ENCODE results near the gene CCDC85B. TPM values are rescaled to one million over a fixed set of nuclear protein-coding genes. Genes with fewer than 3 reads are reported as not detected.
A peak's percentile ranks its signal among the peaks of the same experiment; 100 is the strongest.

Gene CCDC85B
- total RNA-seq, 2 experiments from 2014 or later, result 68.8 to 72.4 TPM

- no peak for TF ChIP-seq CTCF (IDR thresholded peaks at IDR 0.05)
- Mint-ChIP-seq H3K4me3 (peak overlapping the region; percentile 61), H3K36me3 (ENCODE audit: low read depth) (peaks cover 18% of the 10 kb centered on the region), H3K27me3 (peaks cover 5% of the 10 kb centered on the region), H3K27ac (peak overlapping the region; percentile 61), H3K9me3 (no peaks in the 10 kb centered on the region), H3K4me1 (ENCODE audit: low read depth) (peaks cover 27% of the 10 kb centered on the region)
- no peak for DNase-seq
- intact Hi-C loops (cut with micrococcal nuclease), result no loop called here
- ATAC-seq, result no peak
- CTCF ChIA-PET, result interaction anchor here (0.9 to 4.2 kb wide), 8 partner anchors 9 to 121 kb away, joined by 3 to 71 read pairs (median 4); partner anchors contain the start of genes C11orf68, CCDC85B and FIBP
- POLR2A ChIA-PET, result interaction anchor here (0.8 to 28.1 kb wide), 12 partner anchors 8 to 93 kb away, joined by 3 to 560 read pairs (median 6); partner anchors contain the start of genes C11orf68, CCDC85B, CFL1 and EFEMP2
Measured at GRCh38 chr11:65900899-65901180, 10.4 kb downstream of the CCDC85B start.

GRCh38 chr11:65903068-65903481, 12.6 kb downstream of the CCDC85B start:
- Mint-ChIP-seq H3K27me3 (peaks cover 5% of the 10 kb centered on the region), H3K4me1 (ENCODE audit: low read depth) (peaks cover 11% of the 10 kb centered on the region), H3K27ac (no peak overlapping the region), H3K36me3 (ENCODE audit: low read depth) (peaks cover 4% of the 10 kb centered on the region), H3K4me3 (no peak overlapping the region), H3K9me3 (no peaks in the 10 kb centered on the region)
- POLR2A ChIA-PET, result interaction anchor here (1.5 to 28.1 kb wide), 4 partner anchors 13 to 80 kb away, joined by 3 to 560 read pairs (median 8); partner anchors contain the start of genes CFL1, EFEMP2 and MUS81
- TF ChIP-seq CTCF (IDR thresholded peaks at IDR 0.05), result no peak
- intact Hi-C loops (cut with micrococcal nuclease), result no loop called here
- DNase-seq (no peak), ATAC-seq (no peak)
- CTCF ChIA-PET, result interaction anchor here (4.2 kb wide), 1 partner anchor 15 kb away, joined by 71 read pairs; the partner anchor contains the start of genes CCDC85B and FIBP

GRCh38 chr11:65903715-65904114, 13.2 kb downstream of the CCDC85B start:
- H3K27ac Mint-ChIP-seq, result no peak overlapping the region
- intact Hi-C loops (cut with micrococcal nuclease), result no loop called here
- ChIA-PET CTCF (interaction anchor here (4.2 kb wide), 1 partner anchor 15 kb away, joined by 71 read pairs; the partner anchor contains the start of genes CCDC85B and FIBP), POLR2A (interaction anchor here (28.1 kb wide), 1 partner anchor 44 kb away, joined by 560 read pairs; the partner anchor contains the start of genes CFL1, EFEMP2 and MUS81)
- H3K36me3 Mint-ChIP-seq (ENCODE audit: low read depth), result peaks cover 3% of the 10 kb centered on the region
- H3K27me3 Mint-ChIP-seq, result peaks cover 5% of the 10 kb centered on the region
- H3K9me3 Mint-ChIP-seq, result no peaks in the 10 kb centered on the region
- ATAC-seq (no peak), DNase-seq (no peak)
- no peak for TF ChIP-seq CTCF (IDR thresholded peaks at IDR 0.05)
- peaks cover 11% of the 10 kb centered on the region for H3K4me1 Mint-ChIP-seq (ENCODE audit: low read depth)
- no peak overlapping the region for H3K4me3 Mint-ChIP-seq

GRCh38 chr11:65906602-65907001, 16.1 kb downstream of the CCDC85B start:
- H3K27me3 Mint-ChIP-seq, result peaks cover 9% of the 10 kb centered on the region
- no peak for DNase-seq
- CTCF ChIA-PET, result interaction anchor here (1.2 to 2.0 kb wide), 4 partner anchors 13 to 116 kb away, joined by 3 to 5 read pairs (median 4); no protein-coding TSS in a partner anchor
- H3K36me3 Mint-ChIP-seq (ENCODE audit: low read depth), result no peaks in the 10 kb centered on the region
- H3K4me1 Mint-ChIP-seq (ENCODE audit: low read depth), result peaks cover 11% of the 10 kb centered on the region
- no peak for TF ChIP-seq CTCF (IDR thresholded peaks at IDR 0.05)
- ATAC-seq, result no peak
- POLR2A ChIA-PET, result interaction anchor here (0.8 to 1.9 kb wide), 4 partner anchors 11 to 126 kb away, joined by 3 to 5 read pairs (median 4); partner anchors contain the start of gene AP5B1
- no peaks in the 10 kb centered on the region for H3K9me3 Mint-ChIP-seq
- intact Hi-C loops (cut with micrococcal nuclease), result no loop called here
- no peak overlapping the region for H3K4me3 Mint-ChIP-seq
- H3K27ac Mint-ChIP-seq, result no peak overlapping the region

GRCh38 chr11:65907878-65908277, 17.4 kb downstream of the CCDC85B start:
- Mint-ChIP-seq H3K4me3 (no peak overlapping the region), H3K36me3 (ENCODE audit: low read depth) (no peaks in the 10 kb centered on the region), H3K27ac (no peak overlapping the region), H3K27me3 (peaks cover 6% of the 10 kb centered on the region), H3K9me3 (no peaks in the 10 kb centered on the region), H3K4me1 (ENCODE audit: low read depth) (peaks cover 7% of the 10 kb centered on the region)
- TF ChIP-seq CTCF (IDR thresholded peaks at IDR 0.05), result no peak
- intact Hi-C loops (cut with micrococcal nuclease), result no loop called here
- POLR2A ChIA-PET, result interaction anchor here (1.0 to 2.5 kb wide), 3 partner anchors 10 to 62 kb away, joined by 4 to 11 read pairs (median 11); partner anchors contain the start of genes C11orf68 and CCDC85B
- no peak for DNase-seq
- no peak for ATAC-seq
- CTCF ChIA-PET, result interaction anchor here (2.0 kb wide), 1 partner anchor 14 kb away, joined by 5 read pairs; no protein-coding TSS in a partner anchor

Data from activated CD8-positive, alpha-beta T cell treated with anti-CD3 and anti-CD28 coated beads for 36 hours (primary cell).